ENCODE measurements around the gene CKS2.

The CKS2 gene

GRCh38 chr9:89365532-89365912 is 54.5 kb downstream of the CKS2 start:
- DNase-seq (ENCODE audit: low read depth in 2 of 2), result no peak
